HG02610 (cell line): ENCODE results near the gene SMIM21.

ENCODE experiments used
- ATAC-seq: cut with Tn5 transposase; IDR thresholded peaks from one replicate; pipeline ENCODE4 v1.9.1; 2021; ENCODE audit warnings: mild to moderate bottlenecking, moderate library complexity; ENCODE audit not compliant: unreplicated experiment

The SMIM21 gene

DNA sequence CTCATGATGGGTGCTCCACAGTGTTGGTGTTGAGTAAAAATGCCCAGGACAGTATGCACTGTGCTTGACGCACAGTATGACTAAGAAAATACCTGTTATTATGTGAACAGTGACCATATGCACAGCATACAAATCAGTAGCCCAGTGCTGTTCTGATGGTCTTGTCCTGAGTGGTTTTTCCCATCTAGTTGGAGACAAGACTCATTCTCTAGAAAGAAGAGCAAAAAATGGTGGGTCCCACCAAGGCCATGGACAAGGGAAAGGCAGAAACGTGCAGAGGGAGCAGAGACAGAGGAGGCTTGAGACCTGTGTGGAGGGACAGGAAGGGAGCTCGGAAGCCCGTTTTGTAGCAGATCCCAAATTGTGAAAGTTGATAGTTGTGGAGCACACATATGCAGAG is 987 bp upstream of the SMIM21 start:
- ATAC-seq, result no peak

GRCh38 chr18:75422341-75422910 is 5.1 kb downstream of the SMIM21 start:
- ATAC-seq, result no peak

- ATAC-seq, result no peak
Measured at GRCh38 chr18:75421656-75422055, 5.8 kb downstream of the SMIM21 start.

DNA sequence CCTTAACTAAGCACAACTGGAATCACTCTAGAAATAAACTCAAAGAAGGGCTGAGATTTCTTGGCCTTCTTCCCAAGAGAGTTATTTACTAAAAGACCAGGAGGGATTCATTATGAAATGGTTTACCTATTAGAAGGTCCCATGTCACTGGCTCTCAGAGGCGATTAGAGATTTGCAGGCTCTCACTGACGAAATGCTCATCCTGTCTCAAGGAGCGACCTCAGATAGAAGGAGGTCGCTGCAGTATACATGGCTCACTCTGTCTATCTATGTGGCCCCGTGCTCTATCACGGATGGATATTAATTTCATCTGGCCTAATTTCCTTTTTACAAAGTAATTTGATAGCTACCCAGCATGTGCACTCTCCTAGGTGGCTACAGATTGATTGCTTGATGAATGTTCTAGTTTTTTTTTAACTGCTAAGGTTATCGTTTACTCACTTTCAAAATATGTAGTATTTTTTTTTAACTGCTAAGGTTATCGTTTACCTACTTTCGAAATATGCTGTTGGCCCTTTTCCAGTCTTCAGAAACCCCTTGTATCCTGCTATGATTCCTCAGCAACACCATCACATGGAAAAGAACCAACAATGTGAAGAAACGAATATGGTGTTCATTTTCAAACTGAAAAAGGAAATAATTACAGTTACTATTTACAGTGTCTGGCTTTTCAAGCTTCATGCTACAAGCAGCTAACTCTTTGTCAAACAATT is 9.1 kb downstream of the SMIM21 start:
- ATAC-seq, result no peak

DNA sequence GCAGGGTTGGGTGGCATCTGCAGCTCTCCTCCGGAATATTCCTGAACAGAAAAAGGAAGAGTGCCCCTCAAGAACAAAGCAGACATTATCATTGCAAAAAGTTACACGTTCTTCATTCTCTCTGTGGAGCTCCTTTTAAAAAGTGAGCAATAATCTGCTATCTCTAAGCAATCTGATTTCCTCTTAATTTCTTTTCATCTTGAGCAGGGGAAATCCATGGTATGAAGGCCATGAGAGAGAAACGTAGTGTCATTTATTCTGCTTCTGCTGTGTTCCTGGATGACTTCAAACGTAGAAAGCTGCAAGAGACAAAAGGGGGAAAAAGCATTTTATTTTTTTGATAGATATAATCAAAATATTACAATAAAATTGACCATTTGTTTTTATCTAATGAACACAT is 16.9 kb downstream of the SMIM21 start:
- no peak for ATAC-seq

GRCh38 chr18:75409806-75410205 is 17.7 kb downstream of the SMIM21 start:
- no peak for ATAC-seq

GRCh38 chr18:75408554-75409506 is 18.7 kb downstream of the SMIM21 start:
- no peak for ATAC-seq

DNA sequence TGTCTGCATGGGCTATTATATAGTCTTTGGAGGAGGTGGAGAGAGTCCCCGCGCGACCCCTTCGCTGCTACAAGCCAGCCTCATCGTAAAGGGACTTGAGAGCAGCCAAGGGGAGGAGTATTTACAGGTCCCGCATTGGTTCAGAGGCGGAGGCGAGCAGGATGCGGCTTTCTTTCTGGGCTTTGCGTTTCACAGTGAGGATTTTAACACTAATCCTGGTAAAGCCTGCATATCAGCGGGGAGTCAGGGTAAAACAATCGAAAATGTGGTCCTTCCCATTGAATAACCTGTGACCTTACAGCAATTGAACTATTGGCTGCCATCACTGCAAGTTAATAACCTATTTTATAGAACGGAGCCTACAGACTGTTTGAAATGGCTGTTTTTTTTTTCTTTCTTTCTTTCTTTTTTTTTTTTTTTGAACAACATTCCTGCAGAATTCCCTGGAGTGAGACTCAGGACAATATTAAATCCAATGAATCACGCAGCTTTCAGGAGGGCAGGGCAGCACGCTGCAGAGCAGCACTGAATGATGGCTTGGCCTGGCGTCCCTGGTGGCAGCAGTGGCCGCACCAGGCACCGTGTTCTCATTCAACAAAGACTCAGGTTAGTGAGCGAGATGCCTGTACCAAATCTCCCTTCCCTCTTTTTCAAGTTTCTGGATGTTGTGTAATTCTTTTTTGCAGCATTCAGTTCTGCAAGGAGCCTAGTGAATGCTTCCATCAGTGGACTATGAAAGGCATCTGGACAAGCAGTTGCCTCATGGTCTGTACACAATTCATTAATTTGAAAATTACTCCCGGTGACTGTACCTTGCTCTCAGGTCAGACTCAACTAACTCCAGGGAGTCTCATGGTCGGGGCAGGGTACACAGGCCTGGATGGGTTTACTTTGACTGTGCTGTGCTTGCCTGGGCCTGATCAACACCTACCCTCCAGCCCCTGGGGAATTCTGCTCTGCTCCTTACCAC is 19.8 kb downstream of the SMIM21 start:
- no peak for ATAC-seq

DNA sequence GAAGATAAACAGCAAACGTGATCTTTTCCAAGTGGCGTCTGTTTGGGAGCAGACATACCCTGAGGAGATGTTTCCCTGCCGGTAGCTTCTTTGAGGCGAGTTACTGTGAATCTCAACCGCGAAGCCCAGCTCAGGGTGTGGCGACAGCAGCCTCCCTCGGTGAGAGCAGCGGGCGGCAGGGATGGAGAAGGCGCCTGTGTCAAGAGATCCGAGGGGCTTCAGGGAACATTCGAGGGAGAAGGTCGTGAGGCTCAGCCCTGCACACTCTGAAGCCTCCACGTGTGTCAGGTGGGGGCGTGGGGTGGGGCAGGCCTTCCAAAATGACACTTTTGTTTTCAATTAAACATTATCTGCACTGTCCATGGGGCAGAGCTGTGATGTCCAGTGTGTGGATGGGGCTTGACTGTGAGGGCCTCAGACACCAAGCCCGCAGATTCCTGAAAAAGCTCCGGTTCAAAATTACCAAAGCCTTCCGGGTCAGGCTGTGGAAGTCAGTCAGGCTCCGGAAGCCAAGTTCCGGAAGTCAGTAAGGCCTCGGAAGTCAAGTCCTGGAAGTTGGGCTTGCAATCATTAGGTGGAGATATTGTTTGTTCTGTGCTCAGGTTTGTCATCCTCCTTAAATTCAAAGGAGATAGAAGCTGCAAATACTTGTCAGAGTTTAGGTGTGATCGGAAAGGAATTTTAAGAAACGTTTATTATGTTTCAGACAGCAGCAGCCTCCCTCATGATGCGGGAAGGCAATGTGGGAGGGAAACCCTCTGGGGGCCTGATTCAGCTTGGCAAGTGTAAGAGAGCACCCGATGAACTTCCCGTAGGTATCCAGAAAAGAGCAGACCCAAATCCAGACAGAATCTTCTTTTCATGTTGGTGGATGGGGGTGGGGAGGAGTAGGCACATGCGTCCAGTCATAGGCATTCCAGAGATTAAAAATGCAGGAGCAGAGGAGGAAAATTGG is 20.7 kb downstream of the SMIM21 start:
- ATAC-seq, result no peak

- no peak for ATAC-seq
Measured at GRCh38 chr18:75405351-75405750, 22.2 kb downstream of the SMIM21 start.

- no peak for ATAC-seq
Measured at GRCh38 chr18:75400366-75400765, 27.1 kb downstream of the SMIM21 start.

GRCh38 chr18:75395137-75395536 is 32.4 kb downstream of the SMIM21 start:
- no peak for ATAC-seq

GRCh38 chr18:75393721-75394120 is 33.8 kb downstream of the SMIM21 start:
- ATAC-seq, result no peak

- ATAC-seq, result no peak
Measured at GRCh38 chr18:75392226-75392578, 35.3 kb downstream of the SMIM21 start.

DNA sequence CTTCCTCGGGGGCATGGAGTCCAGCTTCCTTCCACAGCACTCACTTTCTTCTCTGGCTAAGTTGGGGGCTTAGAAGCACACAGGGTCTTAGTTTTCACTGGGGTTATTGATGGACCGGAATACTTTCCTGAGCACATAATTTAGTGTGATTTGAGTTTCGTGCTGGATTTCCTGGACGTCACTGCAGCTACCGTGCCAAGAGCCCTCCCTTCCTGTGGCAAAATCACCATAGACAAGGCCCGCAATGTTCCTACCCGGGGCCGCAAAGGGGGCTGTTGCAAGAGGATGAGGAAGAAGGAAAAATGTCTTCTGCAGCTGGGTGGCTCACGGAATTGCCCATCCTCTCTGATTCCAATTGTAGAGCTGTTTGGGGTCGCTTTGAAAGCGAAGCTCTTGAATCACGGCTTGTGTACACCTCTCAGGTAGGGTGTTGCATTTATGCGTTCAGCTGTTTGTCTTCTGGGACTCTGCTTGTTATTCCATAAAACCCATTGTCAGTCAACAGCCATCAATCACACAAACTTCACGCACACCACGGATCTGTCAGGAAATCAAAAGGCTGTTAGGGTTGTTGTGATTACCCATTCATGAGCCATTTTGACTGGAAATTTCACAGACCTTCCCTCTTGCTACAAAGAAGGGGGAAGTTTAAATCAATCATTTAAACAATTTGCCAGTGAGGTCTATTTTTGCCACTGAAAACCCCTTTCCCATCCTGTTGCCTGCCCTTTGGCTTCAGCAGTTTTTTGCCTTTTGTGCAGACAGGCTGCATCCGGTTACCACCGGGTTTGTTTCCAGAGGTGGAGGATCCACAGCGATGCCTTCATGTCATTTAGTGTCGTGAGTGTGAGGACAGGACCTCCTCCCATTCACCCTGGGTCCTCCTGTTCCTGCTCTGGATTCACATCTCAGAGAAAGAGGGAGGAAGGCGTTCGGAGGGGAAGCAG is 36.0 kb downstream of the SMIM21 start:
- ATAC-seq, result no peak

- no peak for ATAC-seq
Measured at GRCh38 chr18:75390854-75391253, 36.6 kb downstream of the SMIM21 start.

GRCh38 chr18:75384144-75384543 is 43.4 kb downstream of the SMIM21 start:
- ATAC-seq, result no peak
